Duodenal mucosa (tissue), 2 donors: ENCODE results near the gene TEDC1.
A peak's percentile ranks its signal among the peaks of the same experiment; 100 is the strongest.

Experiments used
- H3K27ac ChIP-seq: one replicate; pipeline ENCODE4 v1.7.0; 2013; ENCODE audit warnings: low read depth, low read length
- H3K27me3 ChIP-seq, 2 donors: one replicate each; pipeline ENCODE4 v1.7.0; 2013; ENCODE audit warnings: low read length in 2 of 2, control low read depth in 1 of 2; ENCODE audit not compliant: insufficient read depth in 2 of 2, control insufficient read depth in 1 of 2
- H3K36me3 ChIP-seq, 2 donors: one replicate each; pipeline ENCODE4 v1.7.0; 2013; ENCODE audit warnings: low read length in 2 of 2, control low read depth in 1 of 2; ENCODE audit not compliant: insufficient read depth in 2 of 2, control insufficient read depth in 1 of 2
- H3K4me1 ChIP-seq, 2 donors: one replicate each; pipeline ENCODE4 v1.7.0; 2013; ENCODE audit warnings: low read length in 2 of 2, control low read depth in 1 of 2; ENCODE audit not compliant: insufficient read depth in 2 of 2, control insufficient read depth in 1 of 2
- H3K4me3 ChIP-seq, 2 donors: one replicate each; pipeline ENCODE4 v1.7.0; 2013; ENCODE audit warnings: low read length in 2 of 2, low read depth in 1 of 2
- H3K9ac ChIP-seq, 2 donors: one replicate each; pipeline ENCODE4 v1.7.0; 2013; ENCODE audit warnings: low read length in 2 of 2, low read depth in 1 of 2
- H3K9me3 ChIP-seq, 2 donors: one replicate each; pipeline ENCODE4 v1.7.0; 2013; ENCODE audit warnings: low read length in 2 of 2, control low read depth in 1 of 2; ENCODE audit not compliant: control insufficient read depth in 1 of 2

TEDC1 gene

GRCh38 chr14:105508069-105508468 is 17.0 kb downstream of the TEDC1 start:
- Histone ChIP-seq H3K36me3 (no peaks in the 10 kb centered on the region), H3K27ac (no peak overlapping the region), H3K4me1 (no peaks in the 10 kb centered on the region), H3K27me3 (peaks cover 6 to 23% of the 10 kb centered on the region in 2 donors), H3K9ac (no peak overlapping the region), H3K4me3 (no peak overlapping the region), H3K9me3 (no peaks in the 10 kb centered on the region)

- Histone ChIP-seq H3K27me3 (peaks cover 7 to 23% of the 10 kb centered on the region in 2 donors), H3K4me3 (no peak overlapping the region), H3K27ac (no peak overlapping the region), H3K9ac (no peak overlapping the region), H3K9me3 (no peaks in the 10 kb centered on the region), H3K36me3 (no peaks in the 10 kb centered on the region), H3K4me1 (no peaks in the 10 kb centered on the region)
These were observed 17.6 kb downstream of the TEDC1 start for GRCh38 chr14:105508601-105509000.

- H3K27me3 ChIP-seq = peaks cover 9 to 16% of the 10 kb centered on the region in 2 donors
- no peaks in the 10 kb centered on the region for H3K4me1 ChIP-seq
- no peak overlapping the region for H3K27ac ChIP-seq
- H3K9ac ChIP-seq = no peak overlapping the region
- H3K36me3 ChIP-seq = no peaks in the 10 kb centered on the region
- H3K4me3 ChIP-seq = no peak overlapping the region
- H3K9me3 ChIP-seq = no peaks in the 10 kb centered on the region
These were observed 26.1 kb downstream of the TEDC1 start for GRCh38 chr14:105517096-105517495.

- H3K36me3 ChIP-seq = no peaks in the 10 kb centered on the region
- H3K4me1 ChIP-seq = no peaks in the 10 kb centered on the region
These were observed 29.1 kb downstream of the TEDC1 start for GRCh38 chr14:105519946-105520698.

GRCh38 chr14:105525326-105525725 is 34.3 kb downstream of the TEDC1 start:
- Histone ChIP-seq H3K9me3 (no peaks in the 10 kb centered on the region), H3K4me1 (peaks cover 12 to 20% of the 10 kb centered on the region in 2 donors), H3K36me3 (no peaks in the 10 kb centered on the region), H3K9ac (no peak overlapping the region), H3K4me3 (no peak overlapping the region), H3K27ac (no peak overlapping the region), H3K27me3 (peaks cover 20 to 29% of the 10 kb centered on the region in 2 donors)

More at GRCh38 chr14:105519946-105520698, 29.1 kb downstream of the TEDC1 start:
- H3K4me3 ChIP-seq = no peak overlapping the region
- no peak overlapping the region for H3K9ac ChIP-seq
- H3K27ac ChIP-seq = no peak overlapping the region
- H3K27me3 ChIP-seq = peaks cover 3 to 11% of the 10 kb centered on the region in 2 donors
- no peaks in the 10 kb centered on the region for H3K9me3 ChIP-seq

GRCh38 chr14:105525861-105526775 is 35.1 kb downstream of the TEDC1 start, which contains the start of gene TMEM121:
TMEM121 (plus strand) TSS chr14:105526583; CDS start chr14:105528835, 2,252 bp downstream.
- Histone ChIP-seq H3K9me3 (no peaks in the 10 kb centered on the region), H3K4me3 (peak within 1 kb of the TSS in 1 of 2 donors; percentile 32), H3K27ac (no peak within 1 kb of the TSS), H3K9ac (no peak within 1 kb of the TSS), H3K36me3 (no peaks in the 10 kb centered on the region), H3K27me3 (peaks cover 20 to 32% of the 10 kb centered on the region in 2 donors), H3K4me1 (peaks cover 12 to 20% of the 10 kb centered on the region in 2 donors)

GRCh38 chr14:105526776-105527380 is 35.8 kb downstream of the TEDC1 start:
- peaks cover 20 to 32% of the 10 kb centered on the region in 2 donors for H3K27me3 ChIP-seq
- no peak overlapping the region for H3K27ac ChIP-seq
- peak overlapping the region in 1 of 2 donors; percentile 32 for H3K4me3 ChIP-seq
- no peaks in the 10 kb centered on the region for H3K36me3 ChIP-seq
- H3K9ac ChIP-seq = no peak overlapping the region
- H3K4me1 ChIP-seq = peaks cover 12 to 20% of the 10 kb centered on the region in 2 donors
- no peaks in the 10 kb centered on the region for H3K9me3 ChIP-seq

GRCh38 chr14:105527381-105527825 is 36.4 kb downstream of the TEDC1 start:
- Histone ChIP-seq H3K9ac (no peak overlapping the region), H3K4me1 (peaks cover 12 to 20% of the 10 kb centered on the region in 2 donors), H3K9me3 (no peaks in the 10 kb centered on the region), H3K36me3 (no peaks in the 10 kb centered on the region), H3K4me3 (peak overlapping the region; percentile 57 to 60), H3K27me3 (peaks cover 20 to 32% of the 10 kb centered on the region in 2 donors), H3K27ac (no peak overlapping the region)

GRCh38 chr14:105527826-105528585 is 37.0 kb downstream of the TEDC1 start:
- Histone ChIP-seq H3K27ac (no peak overlapping the region), H3K27me3 (peaks cover 22 to 32% of the 10 kb centered on the region in 2 donors), H3K36me3 (no peaks in the 10 kb centered on the region), H3K4me3 (peak overlapping the region; percentile 57 to 60), H3K4me1 (peaks cover 12 to 20% of the 10 kb centered on the region in 2 donors), H3K9ac (peak overlapping the region; percentile 51), H3K9me3 (no peaks in the 10 kb centered on the region)
